AG08396 (cell line): ENCODE measurements around the gene CYFIP1.

Experiments used
- DNase-seq: peaks from one replicate; pipeline ENCODE4 v3.0.0; 2012; ENCODE audit warnings: low spot score, mixed read lengths

Gene CYFIP1

DNA sequence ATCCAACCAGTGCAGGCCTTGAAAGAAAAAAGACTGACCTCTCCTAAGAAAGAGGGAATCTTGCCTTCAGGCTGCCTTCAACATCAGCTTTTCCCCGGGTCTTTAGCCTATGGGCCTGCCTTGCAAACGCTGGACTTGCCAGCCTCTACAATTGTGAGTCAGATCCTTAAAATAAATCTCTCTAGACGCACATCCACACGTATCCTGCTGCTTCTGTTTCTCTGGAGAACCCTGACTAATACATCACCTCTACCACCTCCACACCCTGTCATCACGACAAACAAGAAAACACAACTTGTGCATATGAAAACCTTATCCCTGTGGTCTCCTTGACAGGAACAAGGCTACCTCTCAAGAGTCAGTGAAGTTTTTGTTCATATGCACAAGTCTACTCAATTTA lies 11.8 kb downstream of the CYFIP1 start:
- DNase-seq, result peak; percentile 75

- no peak for DNase-seq
Measured at GRCh38 chr15:22967084-22967770, 12.9 kb downstream of the CYFIP1 start.

- no peak for DNase-seq
Measured at GRCh38 chr15:22966321-22967083, 13.7 kb downstream of the CYFIP1 start.

- DNase-seq, result no peak
Measured at GRCh38 chr15:22963641-22964040, 16.5 kb downstream of the CYFIP1 start.

DNA sequence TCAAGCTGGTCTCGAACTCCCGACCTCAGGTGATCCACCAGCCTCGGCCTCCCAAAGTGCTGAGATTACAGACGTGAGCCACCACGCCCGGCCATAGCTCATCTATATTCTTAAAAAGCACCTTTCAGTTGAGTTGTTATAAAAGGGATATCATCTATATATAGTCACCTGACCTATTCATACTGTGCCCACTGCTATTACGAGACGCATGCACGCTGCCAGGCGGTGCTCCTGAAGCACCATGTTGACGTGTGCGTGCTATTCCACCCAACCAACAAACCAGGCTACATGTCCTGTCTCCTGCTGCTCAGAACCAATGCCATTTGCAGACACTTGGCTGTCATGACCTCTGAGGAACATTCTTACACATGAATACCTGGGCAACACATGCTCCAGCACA lies 17.6 kb downstream of the CYFIP1 start:
- no peak for DNase-seq

DNA sequence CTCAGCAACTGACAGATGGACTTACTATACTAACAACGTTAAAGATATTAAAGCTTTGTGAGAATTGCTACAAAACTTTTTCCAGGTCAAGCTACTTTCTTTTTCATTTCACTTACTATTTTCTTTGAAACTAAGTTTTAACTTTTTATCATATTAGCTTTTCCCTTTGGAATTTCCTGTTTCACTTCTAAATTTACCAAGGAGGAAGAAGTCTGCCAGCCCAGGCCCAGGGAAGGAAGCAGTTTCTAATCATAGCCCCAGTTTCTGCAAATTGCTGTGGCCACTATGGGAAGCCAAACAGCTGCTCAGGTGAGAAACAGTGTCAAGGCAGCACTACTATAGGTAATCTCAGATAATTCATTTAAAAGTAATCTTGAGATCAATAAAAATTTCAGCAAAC lies 18.4 kb downstream of the CYFIP1 start:
- DNase-seq, result no peak

- DNase-seq, result no peak
Measured at GRCh38 chr15:22960556-22960955, 19.6 kb downstream of the CYFIP1 start.

- no peak for DNase-seq
Measured at GRCh38 chr15:22960126-22960525, 20.0 kb downstream of the CYFIP1 start.

GRCh38 chr15:22959321-22960101 lies 20.7 kb downstream of the CYFIP1 start:
- DNase-seq, result no peak

DNA sequence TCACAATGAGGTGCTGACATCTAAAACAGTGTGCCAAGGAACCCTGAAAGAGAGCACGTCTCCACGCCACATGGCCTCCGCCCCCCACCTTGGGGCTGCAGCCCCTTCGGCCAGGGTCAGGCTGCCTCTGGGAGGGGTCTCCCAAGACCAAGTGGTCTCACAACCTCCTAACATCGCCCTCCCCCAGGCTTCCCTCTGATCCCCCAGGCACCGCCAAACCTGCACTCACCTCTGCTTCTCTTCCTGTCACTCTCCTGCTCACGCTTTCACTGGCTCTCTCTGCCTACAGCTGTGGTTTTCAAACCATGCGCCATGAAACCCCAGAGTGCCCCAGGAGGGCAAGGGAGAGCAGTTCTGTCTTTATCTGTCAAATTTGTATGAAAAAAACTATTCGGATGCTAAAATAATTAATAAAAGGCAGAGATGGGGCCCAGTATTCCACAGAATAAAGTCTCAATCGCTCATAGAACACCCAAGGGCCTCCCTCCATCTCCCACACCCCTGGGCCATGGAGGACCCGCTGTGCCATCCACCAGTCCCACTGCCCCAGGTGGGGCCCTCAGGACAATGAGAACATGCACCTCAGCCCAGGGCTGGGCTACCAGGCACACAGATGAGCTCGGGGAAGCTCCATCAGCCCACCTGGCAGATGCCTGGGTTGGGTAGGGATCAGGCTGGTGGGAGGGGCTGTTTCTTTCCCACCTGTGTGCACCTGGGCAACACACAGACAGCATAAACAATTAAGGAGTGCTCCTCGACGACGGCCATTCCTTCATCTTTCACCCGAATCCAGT lies 21.5 kb downstream of the CYFIP1 start:
- DNase-seq, result no peak

GRCh38 chr15:22956978-22957260 lies 23.2 kb downstream of the CYFIP1 start:
- DNase-seq, result no peak

- no peak for DNase-seq
Measured at GRCh38 chr15:22956257-22956977, 23.8 kb downstream of the CYFIP1 start.

DNA sequence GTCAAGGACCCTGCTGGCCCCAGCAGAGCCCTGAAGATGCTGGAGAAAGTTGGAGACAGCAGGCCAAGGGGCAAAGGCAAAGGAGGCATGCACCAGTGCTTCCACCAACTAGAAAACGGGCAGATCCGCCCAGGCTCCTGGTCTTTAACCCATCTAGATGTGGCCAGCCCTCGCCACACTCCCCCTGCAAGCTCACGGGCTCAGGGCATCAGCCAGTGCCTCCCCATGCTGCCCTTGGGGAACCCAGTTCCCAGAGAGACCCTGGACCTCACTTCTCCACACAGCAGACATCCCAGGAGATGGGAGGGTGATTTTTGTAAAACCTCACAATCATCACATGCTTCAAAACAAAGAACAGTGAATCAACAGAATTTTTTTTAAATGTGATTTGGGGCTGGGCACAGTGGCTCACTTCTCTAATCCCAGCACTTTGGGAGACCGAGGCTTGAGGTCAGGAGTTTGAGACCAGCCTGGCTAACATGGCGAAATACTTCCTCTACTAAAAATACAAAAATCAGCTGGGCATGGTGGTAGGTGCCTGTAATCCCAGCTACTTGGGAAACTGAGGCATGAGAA lies 24.5 kb downstream of the CYFIP1 start:
- DNase-seq, result no peak

- no peak for DNase-seq
Measured at GRCh38 chr15:22954798-22955543, 25.2 kb downstream of the CYFIP1 start.

- DNase-seq, result no peak
Measured at GRCh38 chr15:22954326-22954725, 25.8 kb downstream of the CYFIP1 start.

GRCh38 chr15:22952796-22953579 lies 27.2 kb downstream of the CYFIP1 start:
- peak; percentile 78 for DNase-seq

DNA sequence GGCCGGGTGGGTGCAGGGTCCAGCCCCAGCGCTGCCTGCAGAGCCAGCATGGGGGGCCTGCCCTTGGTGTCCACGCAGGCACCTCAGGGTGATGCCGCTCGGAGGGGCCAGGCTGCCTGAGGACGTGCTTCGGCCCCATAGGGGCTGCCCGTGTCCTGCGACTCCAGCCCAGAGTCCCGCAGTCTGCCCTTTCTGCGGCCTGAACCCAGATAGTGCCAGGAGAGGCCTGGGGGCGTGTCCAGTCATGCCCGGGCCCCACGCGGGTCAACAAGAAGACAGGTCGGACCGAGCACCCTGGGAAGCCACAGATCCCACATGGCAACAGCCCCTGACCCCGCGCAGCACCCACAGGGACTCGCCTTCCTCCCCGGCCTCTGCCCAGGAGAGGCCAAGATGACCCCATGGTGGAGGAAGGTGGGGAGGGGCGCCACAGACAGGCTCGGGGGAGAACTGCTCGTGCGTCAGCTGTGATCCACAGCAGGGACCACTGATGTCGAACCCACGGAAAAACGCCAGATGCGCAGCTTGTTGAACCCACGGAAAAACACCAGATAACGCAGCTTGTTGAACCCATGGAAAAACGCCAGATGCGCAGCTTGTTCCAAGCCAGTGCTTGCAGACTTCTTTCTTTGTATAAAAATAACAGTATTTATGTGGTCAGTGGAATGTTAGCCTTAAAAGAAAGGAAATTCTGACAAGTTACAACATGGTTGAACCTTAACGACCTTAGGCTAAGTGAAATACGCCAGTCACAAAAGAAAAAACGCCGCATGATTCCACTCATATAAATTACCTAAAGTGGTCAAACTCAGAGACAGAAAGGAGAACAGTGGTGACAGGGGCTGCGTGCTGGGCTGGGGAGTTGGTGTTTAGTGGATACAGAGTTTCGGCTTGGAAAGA lies 28.5 kb downstream of the CYFIP1 start:
- peak; percentile 46 for DNase-seq

- DNase-seq, result no peak
Measured at GRCh38 chr15:22951031-22951380, 29.2 kb downstream of the CYFIP1 start.
